ENCODE data around the gene KRT6B.
"Not testable (repeated sequence)": the region's sequence is repeated elsewhere in the genome, so short reads cannot be mapped to it uniquely, and the experiment has no call there.

KRT6B gene

DNA sequence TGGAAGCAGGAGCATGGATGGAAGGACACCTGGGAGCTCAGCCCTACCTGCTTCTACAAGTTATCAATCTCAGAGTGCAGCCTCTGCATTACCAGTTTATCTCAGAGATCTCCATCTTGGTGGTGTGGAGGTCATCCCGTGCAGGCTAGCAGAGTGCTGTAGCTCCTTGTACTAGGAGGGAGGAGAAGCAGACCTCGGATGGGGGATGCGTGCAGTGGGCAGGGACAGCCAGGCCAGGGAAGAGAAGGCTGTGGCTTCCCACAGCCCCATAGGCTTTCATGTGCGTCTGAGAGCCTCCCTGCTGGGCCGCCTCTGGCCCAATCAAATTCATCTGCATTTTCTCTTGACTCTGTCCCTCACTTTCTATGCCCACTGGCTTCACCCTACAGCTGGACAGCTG lies 37.0 kb downstream of the KRT6B start:
- H3K4me3 ChIP-seq (ENCODE audit: low read depth, low read length), result no peak overlapping the region
- TF ChIP-seq, protein P1, sequence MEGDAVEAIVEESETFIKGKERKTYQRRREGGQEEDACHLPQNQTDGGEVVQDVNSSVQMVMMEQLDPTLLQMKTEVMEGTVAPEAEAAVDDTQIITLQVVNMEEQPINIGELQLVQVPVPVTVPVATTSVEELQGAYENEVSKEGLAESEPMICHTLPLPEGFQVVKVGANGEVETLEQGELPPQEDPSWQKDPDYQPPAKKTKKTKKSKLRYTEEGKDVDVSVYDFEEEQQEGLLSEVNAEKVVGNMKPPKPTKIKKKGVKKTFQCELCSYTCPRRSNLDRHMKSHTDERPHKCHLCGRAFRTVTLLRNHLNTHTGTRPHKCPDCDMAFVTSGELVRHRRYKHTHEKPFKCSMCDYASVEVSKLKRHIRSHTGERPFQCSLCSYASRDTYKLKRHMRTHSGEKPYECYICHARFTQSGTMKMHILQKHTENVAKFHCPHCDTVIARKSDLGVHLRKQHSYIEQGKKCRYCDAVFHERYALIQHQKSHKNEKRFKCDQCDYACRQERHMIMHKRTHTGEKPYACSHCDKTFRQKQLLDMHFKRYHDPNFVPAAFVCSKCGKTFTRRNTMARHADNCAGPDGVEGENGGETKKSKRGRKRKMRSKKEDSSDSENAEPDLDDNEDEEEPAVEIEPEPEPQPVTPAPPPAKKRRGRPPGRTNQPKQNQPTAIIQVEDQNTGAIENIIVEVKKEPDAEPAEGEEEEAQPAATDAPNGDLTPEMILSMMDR (IDR thresholded peaks at IDR 0.05; ENCODE audit: insufficient read depth, low read length, missing control alignments), result no peak
- CTCF ChIA-PET, result interaction anchor here (2.4 kb wide), 1 partner anchor 23 kb away, joined by 9 read pairs; no protein-coding TSS in a partner anchor
- DNase-seq (ENCODE audit: low read depth, low spot score), result no peak
- POLR2A ChIA-PET, result no interaction called here

DNA sequence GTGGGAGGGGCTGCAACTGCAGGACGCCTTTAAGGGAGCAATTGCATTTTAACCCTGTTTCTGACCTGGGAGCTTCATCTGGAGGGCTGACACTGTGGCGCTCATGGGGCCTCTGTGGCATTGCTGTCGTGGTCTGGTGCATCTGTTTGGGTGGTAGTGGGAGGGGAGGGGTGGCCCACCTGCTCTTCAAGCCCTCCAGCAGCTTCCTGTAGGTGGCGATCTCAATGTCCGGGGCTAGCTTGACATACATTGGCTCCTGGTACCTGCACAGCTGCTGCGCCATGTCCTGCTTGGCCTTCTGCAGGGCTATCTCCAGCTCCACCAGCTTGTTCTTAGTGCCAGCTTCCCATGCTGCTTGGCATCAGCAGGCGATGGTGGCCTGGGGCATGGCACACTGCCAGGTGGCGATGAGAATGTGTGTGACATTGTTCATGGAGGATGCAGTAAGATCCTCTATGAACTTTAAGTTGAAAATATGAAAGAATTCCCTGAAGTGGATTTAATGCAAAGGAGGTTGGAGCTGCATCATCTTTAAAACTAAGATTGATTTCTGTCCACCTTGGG lies 38.1 kb downstream of the KRT6B start:
- POLR2A ChIA-PET, result no interaction called here
- no peak overlapping the region for H3K4me3 ChIP-seq (ENCODE audit: low read depth, low read length)
- TF ChIP-seq, protein P1 (IDR thresholded peaks at IDR 0.05; ENCODE audit: insufficient read depth, low read length, missing control alignments), result no peak
- no peak for DNase-seq (ENCODE audit: low read depth, low spot score)
- CTCF ChIA-PET, result interaction anchor here (0.9 to 2.4 kb wide), 4 partner anchors 22 to 471 kb away, joined by 3 to 9 read pairs (median 4); no protein-coding TSS in a partner anchor

DNA sequence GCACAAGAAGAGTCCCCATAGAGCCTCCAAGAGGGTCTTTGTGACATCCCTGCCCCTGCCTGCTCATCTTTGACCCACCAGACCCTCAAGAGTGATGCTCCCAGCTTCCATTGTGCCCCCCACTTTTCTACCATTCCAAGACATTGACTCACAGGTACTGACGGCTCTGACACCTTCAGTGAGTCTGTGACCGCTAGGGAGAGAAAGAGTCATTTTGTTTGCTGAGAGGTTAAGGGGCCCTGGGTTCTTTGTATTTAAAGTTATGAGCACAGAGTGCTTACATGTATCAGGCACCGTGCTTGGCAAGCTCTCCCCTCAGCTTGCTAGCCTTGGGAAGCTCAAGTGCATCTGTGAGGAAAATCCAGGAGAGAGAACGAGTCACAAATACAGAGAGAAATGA lies 38.7 kb downstream of the KRT6B start:
- no peak for DNase-seq (ENCODE audit: low read depth, low spot score)
- ChIA-PET CTCF (interaction anchor here (0.9 to 2.4 kb wide), 4 partner anchors 22 to 472 kb away, joined by 3 to 9 read pairs (median 4); no protein-coding TSS in a partner anchor), POLR2A (no interaction called here)
- no peak overlapping the region for H3K4me3 ChIP-seq (ENCODE audit: low read depth, low read length)
- TF ChIP-seq, protein P1 (IDR thresholded peaks at IDR 0.05; ENCODE audit: insufficient read depth, low read length, missing control alignments), result no peak

DNA sequence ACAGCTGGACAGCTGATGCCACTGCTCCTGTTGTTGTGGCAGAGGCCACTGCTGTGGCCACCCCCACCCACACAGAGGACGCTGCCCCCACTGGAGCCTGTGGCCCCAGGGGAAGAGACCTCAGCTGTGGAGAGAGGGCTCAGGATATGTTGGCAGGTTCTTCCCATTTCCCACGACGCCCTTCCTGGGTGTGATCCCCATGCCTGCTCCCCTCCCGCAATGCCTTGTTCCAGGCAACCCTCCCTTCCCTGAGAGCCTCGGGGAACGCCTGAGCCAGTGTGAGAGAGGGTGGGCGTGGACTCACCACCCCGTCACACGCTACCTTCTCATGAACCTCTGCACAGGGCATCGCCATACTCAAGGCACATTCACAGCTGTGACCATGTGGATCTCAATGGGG lies 40.1 kb downstream of the KRT6B start:
- TF ChIP-seq, protein P1 (IDR thresholded peaks at IDR 0.05; ENCODE audit: insufficient read depth, low read length, missing control alignments), result no peak
- POLR2A ChIA-PET, result no interaction called here
- no peak for DNase-seq (ENCODE audit: low read depth, low spot score)
- CTCF ChIA-PET, result interaction anchor here (2.0 kb wide), 2 partner anchors 39 to 95 kb away, joined by 4 to 5 read pairs; no protein-coding TSS in a partner anchor
- no peak overlapping the region for H3K4me3 ChIP-seq (ENCODE audit: low read depth, low read length)

DNA sequence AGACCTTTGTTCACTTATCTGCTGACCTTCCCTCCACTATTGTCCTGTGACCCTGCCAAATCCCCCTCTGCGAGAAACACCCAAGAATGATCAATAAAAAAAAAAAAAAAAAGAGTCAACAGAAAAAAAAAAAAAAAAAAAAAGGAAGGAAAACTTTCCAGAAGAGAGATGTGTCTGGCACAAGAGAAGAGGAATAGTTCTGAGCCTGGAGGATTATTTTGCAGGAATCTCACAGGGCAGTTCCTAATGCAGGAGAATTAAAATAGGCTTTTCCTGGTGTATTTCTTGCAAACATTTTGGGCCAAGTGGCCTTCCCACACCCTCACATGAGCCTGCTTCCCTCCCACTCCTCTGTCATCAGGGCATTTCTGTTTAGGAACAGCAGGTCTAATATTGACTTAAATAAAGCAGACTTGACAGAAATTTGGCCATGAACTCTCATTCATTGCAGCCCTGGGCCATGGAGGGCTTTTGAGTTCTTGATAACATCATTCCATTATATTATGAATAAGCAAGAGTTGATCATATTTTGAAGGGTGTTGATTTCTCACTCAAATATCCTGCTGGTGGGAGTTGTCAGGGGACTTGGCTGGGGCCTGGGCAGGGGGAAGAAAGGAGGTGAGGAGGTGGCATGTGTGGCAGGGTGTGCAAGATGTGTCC lies 41.2 kb downstream of the KRT6B start:
- POLR2A ChIA-PET; DNase-seq (ENCODE audit: low read depth, low spot score); H3K4me3 ChIP-seq (ENCODE audit: low read depth, low read length): not testable (repeated sequence)
- CTCF ChIA-PET, result interaction anchor here (2.0 kb wide), 1 partner anchor 38 kb away, joined by 5 read pairs; no protein-coding TSS in a partner anchor

DNA sequence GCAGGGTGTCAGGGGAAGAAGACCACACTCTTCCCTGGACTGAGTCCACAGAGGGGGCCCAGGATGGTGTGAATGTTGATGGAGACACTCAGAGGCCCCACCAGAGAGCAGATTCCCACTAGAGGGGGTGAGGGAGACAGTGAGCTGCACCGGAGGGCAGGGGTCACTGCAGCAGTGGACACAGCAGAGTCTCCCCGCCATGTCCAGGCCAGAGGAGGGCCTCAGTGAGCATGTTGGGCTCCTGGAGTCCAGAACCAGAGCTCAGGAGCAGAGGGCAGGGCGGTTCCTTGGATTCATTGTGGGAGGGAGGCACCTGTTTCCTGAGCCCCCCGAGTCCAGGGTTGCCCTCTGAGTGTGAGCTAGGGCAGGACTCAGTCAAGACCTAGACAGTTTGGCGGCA lies 44.0 kb downstream of the KRT6B start:
- H3K4me3 ChIP-seq (ENCODE audit: low read depth, low read length), result no peak overlapping the region
- ChIA-PET CTCF (no interaction called here), POLR2A (no interaction called here)
- TF ChIP-seq, protein P1 (IDR thresholded peaks at IDR 0.05; ENCODE audit: insufficient read depth, low read length, missing control alignments), result no peak
- DNase-seq (ENCODE audit: low read depth, low spot score), result no peak
